Memory B cell (primary cell): Measurements from ENCODE around the gene GPD1L.

ENCODE experiments used
- ATAC-seq: fragments of 150-1000 bp; cut with Tn5 transposase; 2 replicates; pipeline ENCODE4 v1.10.0; 2021; ENCODE audit warnings: low read depth, mild to moderate bottlenecking, moderate library complexity
- DNase-seq, 2 donors: peaks; one replicate each; pipeline ENCODE4 v3.0.0; 2022; ENCODE audit warnings: low spot score in 2 of 2
- H3K27ac Mint-ChIP-seq: one replicate; pipeline ENCODE4 v1.8.0; 2022; ENCODE audit warnings: mild to moderate bottlenecking, moderate library complexity, mixed read lengths
- H3K27me3 Mint-ChIP-seq: one replicate; pipeline ENCODE4 v1.8.0; 2022; ENCODE audit warnings: mixed read lengths
- H3K36me3 Mint-ChIP-seq: one replicate; pipeline ENCODE4 v1.8.0; 2022; ENCODE audit warnings: mild to moderate bottlenecking, mixed read lengths
- H3K4me1 Mint-ChIP-seq: one replicate; pipeline ENCODE4 v1.8.0; 2022; ENCODE audit warnings: mixed read lengths
- H3K4me3 Mint-ChIP-seq: one replicate; pipeline ENCODE4 v1.8.0; 2022; ENCODE audit warnings: mild to moderate bottlenecking, moderate library complexity, mixed read lengths
- H3K9me3 Mint-ChIP-seq: one replicate; pipeline ENCODE4 v1.8.0; 2022; ENCODE audit warnings: mixed read lengths

The GPD1L gene

GRCh38 chr3:32136703-32137102 lies 30.3 kb downstream of the GPD1L start:
- H3K36me3 Mint-ChIP-seq, result peaks cover 12% of the 10 kb centered on the region
- no peak overlapping the region for H3K27ac Mint-ChIP-seq
- H3K9me3 Mint-ChIP-seq, result no peaks in the 10 kb centered on the region
- DNase-seq (no peak), ATAC-seq (no peak)
- H3K4me1 Mint-ChIP-seq, result peaks cover 21% of the 10 kb centered on the region
- no peaks in the 10 kb centered on the region for H3K27me3 Mint-ChIP-seq
- H3K4me3 Mint-ChIP-seq, result no peak overlapping the region

- peak overlapping the region; percentile 1 for H3K4me3 Mint-ChIP-seq
- no peak for ATAC-seq
- no peak for DNase-seq
Observed at GRCh38 chr3:32137870-32138269, 31.4 kb downstream of the GPD1L start.

DNA sequence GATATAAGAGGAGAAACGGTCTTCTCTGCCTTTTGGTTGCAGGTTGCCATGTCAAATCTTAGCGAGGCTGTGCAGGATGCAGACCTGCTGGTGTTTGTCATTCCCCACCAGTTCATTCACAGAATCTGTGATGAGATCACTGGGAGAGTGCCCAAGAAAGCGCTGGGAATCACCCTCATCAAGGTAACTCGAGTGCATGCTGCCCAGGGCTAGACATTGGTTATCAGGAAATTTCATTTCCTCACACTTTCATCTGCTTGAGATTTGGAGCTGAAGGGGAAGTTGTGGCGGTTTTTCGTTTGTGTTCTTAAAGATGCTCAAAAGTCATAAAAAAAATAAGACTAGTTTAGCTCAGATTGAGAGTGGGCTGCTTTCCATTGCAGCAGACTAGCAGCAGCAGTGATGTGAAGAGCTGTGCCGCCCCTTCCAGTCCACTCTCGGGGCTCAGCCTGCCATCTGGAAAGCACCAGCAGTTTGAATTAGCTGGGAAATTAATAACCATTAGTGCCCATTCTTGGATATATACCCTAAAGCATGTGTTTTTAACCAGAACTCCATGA lies 32.2 kb downstream of the GPD1L start:
- no peaks in the 10 kb centered on the region for H3K27me3 Mint-ChIP-seq
- H3K36me3 Mint-ChIP-seq, result peaks cover 10% of the 10 kb centered on the region
- ATAC-seq, result peak; percentile 77
- H3K9me3 Mint-ChIP-seq, result no peaks in the 10 kb centered on the region
- no peak overlapping the region for H3K4me3 Mint-ChIP-seq
- H3K27ac Mint-ChIP-seq, result no peak overlapping the region
- peaks cover 21% of the 10 kb centered on the region for H3K4me1 Mint-ChIP-seq
- no peak for DNase-seq

More at GRCh38 chr3:32137870-32138269, 31.4 kb downstream of the GPD1L start:
- Mint-ChIP-seq H3K27ac (no peak overlapping the region), H3K27me3 (no peaks in the 10 kb centered on the region), H3K4me1 (peaks cover 21% of the 10 kb centered on the region), H3K36me3 (peaks cover 10% of the 10 kb centered on the region), H3K9me3 (no peaks in the 10 kb centered on the region)

GRCh38 chr3:32140943-32141342 lies 34.5 kb downstream of the GPD1L start:
- H3K4me3 Mint-ChIP-seq, result no peak overlapping the region
- H3K4me1 Mint-ChIP-seq, result peaks cover 30% of the 10 kb centered on the region
- DNase-seq, result no peak
- no peak for ATAC-seq
- H3K36me3 Mint-ChIP-seq, result peaks cover 7% of the 10 kb centered on the region
- no peaks in the 10 kb centered on the region for H3K27me3 Mint-ChIP-seq
- H3K27ac Mint-ChIP-seq, result no peak overlapping the region
- H3K9me3 Mint-ChIP-seq, result no peaks in the 10 kb centered on the region

DNA sequence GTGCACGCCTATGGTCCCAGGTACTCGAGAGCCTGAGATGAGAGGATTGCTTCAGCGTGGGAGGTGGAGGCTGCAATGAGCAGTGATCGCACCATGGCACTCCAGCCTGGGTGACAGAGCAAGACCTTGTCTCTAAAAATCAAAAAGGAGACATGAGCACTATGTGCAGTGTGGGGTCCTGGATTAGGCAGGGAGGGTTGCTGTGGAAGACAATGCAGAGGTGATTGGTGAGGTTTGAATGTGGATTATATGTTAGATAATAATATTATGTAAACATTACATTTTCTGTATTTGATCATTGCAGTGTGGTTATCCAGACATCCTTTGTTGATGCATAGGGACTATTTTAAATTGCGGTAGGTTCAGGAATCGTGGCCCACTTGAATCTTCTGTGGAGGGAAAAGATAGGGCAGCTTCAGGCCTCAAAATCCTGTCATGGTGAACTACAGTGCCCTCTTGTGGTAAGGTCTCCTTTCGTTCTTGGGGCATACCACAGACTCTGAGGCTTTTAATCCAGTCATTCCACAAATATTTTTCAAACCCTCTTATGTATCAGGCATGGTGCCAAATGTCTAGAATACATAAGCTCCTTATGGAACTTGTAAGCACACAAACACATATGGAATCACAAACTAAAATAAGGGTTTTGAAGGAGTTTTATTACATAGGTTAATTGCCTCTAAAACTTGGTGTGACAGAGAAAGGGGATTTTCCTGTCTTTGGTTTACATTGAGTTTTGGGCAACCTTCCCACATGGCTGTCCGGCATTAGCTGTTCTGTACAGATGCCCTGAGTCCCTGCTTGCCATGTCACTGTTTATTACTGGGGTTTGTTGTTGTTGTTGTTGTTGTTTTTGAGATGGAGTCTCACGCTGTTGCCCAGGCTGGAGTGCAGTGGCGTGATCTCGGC lies 37.7 kb downstream of the GPD1L start:
- DNase-seq, result peak; percentile 60 to 68
- Mint-ChIP-seq H3K27ac (no peak overlapping the region), H3K36me3 (peaks cover 9% of the 10 kb centered on the region), H3K4me1 (peaks cover 16% of the 10 kb centered on the region), H3K9me3 (no peaks in the 10 kb centered on the region), H3K4me3 (no peak overlapping the region), H3K27me3 (no peaks in the 10 kb centered on the region)
- peak; percentile 77 for ATAC-seq

DNA sequence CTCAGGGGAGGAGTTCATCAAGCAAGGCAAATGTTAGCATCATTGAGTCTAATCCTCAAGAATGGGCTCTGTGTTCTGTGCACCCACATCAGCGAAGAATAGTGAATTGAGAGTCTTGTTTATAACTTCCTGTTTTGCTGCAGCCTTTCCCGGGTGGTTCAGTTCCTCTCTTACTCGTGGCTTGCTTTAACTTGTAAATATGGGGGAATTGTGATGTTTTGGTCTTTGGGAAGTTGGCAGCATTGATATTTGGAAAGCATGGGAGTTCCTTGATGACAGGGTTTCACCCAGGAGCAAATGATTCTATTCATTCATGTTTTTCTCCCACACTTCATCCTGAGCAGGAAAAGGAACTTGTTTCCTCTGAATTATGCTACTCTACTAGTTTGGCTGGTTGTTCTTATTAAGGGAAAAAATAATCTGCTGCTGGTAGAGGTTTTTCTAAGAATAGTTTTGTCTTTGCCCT lies 40.4 kb downstream of the GPD1L start:
- peaks cover 16% of the 10 kb centered on the region for H3K4me1 Mint-ChIP-seq
- no peak overlapping the region for H3K27ac Mint-ChIP-seq
- peak in 1 of 2 donors; percentile 3 for DNase-seq
- H3K4me3 Mint-ChIP-seq, result peak overlapping the region; percentile 39
- H3K27me3 Mint-ChIP-seq, result no peaks in the 10 kb centered on the region
- H3K9me3 Mint-ChIP-seq, result no peaks in the 10 kb centered on the region
- ATAC-seq, result peak; percentile 80
- H3K36me3 Mint-ChIP-seq, result peaks cover 13% of the 10 kb centered on the region

- Mint-ChIP-seq H3K36me3 (peaks cover 14% of the 10 kb centered on the region), H3K9me3 (no peaks in the 10 kb centered on the region), H3K27me3 (no peaks in the 10 kb centered on the region), H3K4me1 (peaks cover 16% of the 10 kb centered on the region), H3K27ac (no peak overlapping the region), H3K4me3 (no peak overlapping the region)
- ATAC-seq (no peak), DNase-seq (no peak)
Observed at GRCh38 chr3:32147509-32147908, 41.1 kb downstream of the GPD1L start.

GRCh38 chr3:32147933-32148332 lies 41.5 kb downstream of the GPD1L start:
- Mint-ChIP-seq H3K4me3 (no peak overlapping the region), H3K27me3 (no peaks in the 10 kb centered on the region), H3K36me3 (peaks cover 15% of the 10 kb centered on the region), H3K27ac (no peak overlapping the region), H3K4me1 (peaks cover 16% of the 10 kb centered on the region), H3K9me3 (no peaks in the 10 kb centered on the region)
- ATAC-seq, result no peak
- DNase-seq, result no peak

- Mint-ChIP-seq H3K4me3 (no peak overlapping the region), H3K9me3 (no peaks in the 10 kb centered on the region), H3K4me1 (peaks cover 16% of the 10 kb centered on the region), H3K27me3 (no peaks in the 10 kb centered on the region), H3K27ac (no peak overlapping the region), H3K36me3 (peaks cover 15% of the 10 kb centered on the region)
- DNase-seq (no peak), ATAC-seq (no peak)
Observed at GRCh38 chr3:32148351-32148750, 41.9 kb downstream of the GPD1L start.

- peaks cover 10% of the 10 kb centered on the region for H3K36me3 Mint-ChIP-seq
- ATAC-seq (no peak), DNase-seq (no peak)
- no peak overlapping the region for H3K27ac Mint-ChIP-seq
- H3K27me3 Mint-ChIP-seq, result no peaks in the 10 kb centered on the region
- no peaks in the 10 kb centered on the region for H3K9me3 Mint-ChIP-seq
- H3K4me1 Mint-ChIP-seq, result no peaks in the 10 kb centered on the region
- H3K4me3 Mint-ChIP-seq, result no peak overlapping the region
Observed at GRCh38 chr3:32153414-32154204, 47.2 kb downstream of the GPD1L start.

- Mint-ChIP-seq H3K27ac (no peak overlapping the region), H3K36me3 (peaks cover 12% of the 10 kb centered on the region), H3K9me3 (no peaks in the 10 kb centered on the region), H3K4me1 (no peaks in the 10 kb centered on the region), H3K27me3 (no peaks in the 10 kb centered on the region), H3K4me3 (no peak overlapping the region)
- DNase-seq, result no peak
- ATAC-seq, result no peak
Observed at GRCh38 chr3:32154205-32154579, 47.8 kb downstream of the GPD1L start.

GRCh38 chr3:32155117-32155516 lies 48.7 kb downstream of the GPD1L start:
- ATAC-seq, result no peak
- no peaks in the 10 kb centered on the region for H3K9me3 Mint-ChIP-seq
- H3K27me3 Mint-ChIP-seq, result no peaks in the 10 kb centered on the region
- H3K36me3 Mint-ChIP-seq, result peaks cover 15% of the 10 kb centered on the region
- H3K4me3 Mint-ChIP-seq, result no peak overlapping the region
- no peak overlapping the region for H3K27ac Mint-ChIP-seq
- DNase-seq, result no peak
- H3K4me1 Mint-ChIP-seq, result no peaks in the 10 kb centered on the region

- DNase-seq, result no peak
- Mint-ChIP-seq H3K27me3 (no peaks in the 10 kb centered on the region), H3K36me3 (peaks cover 13% of the 10 kb centered on the region), H3K4me1 (no peaks in the 10 kb centered on the region), H3K27ac (no peak overlapping the region), H3K9me3 (no peaks in the 10 kb centered on the region), H3K4me3 (no peak overlapping the region)
- no peak for ATAC-seq
Observed at GRCh38 chr3:32157600-32158264, 51.3 kb downstream of the GPD1L start.
